ENCODE measurements around the gene FIBIN. TPM values are rescaled to one million over a fixed set of nuclear protein-coding genes. Genes with fewer than 3 reads are reported as not detected.

Gene FIBIN
- total and polyA plus RNA-seq, 2 experiments from 2014 or later: 36.5 to 36.7 TPM

GRCh38 chr11:26947379-26947844 is 46.5 kb upstream of the FIBIN start:
- Histone ChIP-seq H3K27me3 (no peaks in the 10 kb centered on the region), H3K79me2 (no peaks in the 10 kb centered on the region), H3K27ac (peak overlapping the region; percentile 13), H4K20me1 (ENCODE audit: insufficient read depth, poor library complexity, severe bottlenecking) (no peaks in the 10 kb centered on the region), H3K4me1 (ENCODE audit: insufficient read depth) (peaks cover 5% of the 10 kb centered on the region), H3K4me3 (no peak overlapping the region), H3K36me3 (replicated peaks; ENCODE audit: insufficient read depth, low read depth) (no peaks in the 10 kb centered on the region), H3K4me2 (no peak overlapping the region), H3K9me2 (replicated peaks; ENCODE audit: insufficient read depth) (no peaks in the 10 kb centered on the region), H2AFZ (no peak overlapping the region), H3K9me3 (ENCODE audit: low read depth) (no peaks in the 10 kb centered on the region)
- TF ChIP-seq EZH2phosphoT487 (IDR thresholded peaks at IDR 0.05; ENCODE audit: low read depth, severe bottlenecking, unreplicated experiment) (no peak), CTCF (IDR thresholded peaks at IDR 0.05; ENCODE audit: poor library complexity) (no peak), EZH2 (IDR thresholded peaks at IDR 0.05; ENCODE audit: borderline replicate concordance) (no peak)
- WGBS (ENCODE audit: low lambda C conversion rate, missing lambda C conversion rate): 41% methylated on average over 2 of the region's 2 CpGs
- peak; percentile 63 for DNase-seq (ENCODE audit: low spot score)

GRCh38 chr11:26947904-26948639 is 45.8 kb upstream of the FIBIN start:
- Histone ChIP-seq H3K27me3 (no peaks in the 10 kb centered on the region), H3K4me1 (ENCODE audit: insufficient read depth) (peaks cover 5% of the 10 kb centered on the region), H3K79me2 (no peaks in the 10 kb centered on the region), H3K27ac (peak overlapping the region; percentile 35), H3K9me2 (replicated peaks; ENCODE audit: insufficient read depth) (no peaks in the 10 kb centered on the region), H3K4me2 (no peak overlapping the region), H3K4me3 (no peak overlapping the region), H2AFZ (no peak overlapping the region), H3K9me3 (ENCODE audit: low read depth) (no peaks in the 10 kb centered on the region), H4K20me1 (ENCODE audit: insufficient read depth, poor library complexity, severe bottlenecking) (no peaks in the 10 kb centered on the region), H3K36me3 (replicated peaks; ENCODE audit: insufficient read depth, low read depth) (no peaks in the 10 kb centered on the region)
- DNase-seq (ENCODE audit: low spot score): no peak
- WGBS (ENCODE audit: low lambda C conversion rate, missing lambda C conversion rate): 57% methylated on average over 3 of the region's 3 CpGs
- TF ChIP-seq CTCF (IDR thresholded peaks at IDR 0.05; ENCODE audit: poor library complexity): no peak
- TF ChIP-seq EZH2phosphoT487 (IDR thresholded peaks at IDR 0.05; ENCODE audit: low read depth, severe bottlenecking, unreplicated experiment): no peak
- no peak for TF ChIP-seq EZH2 (IDR thresholded peaks at IDR 0.05; ENCODE audit: borderline replicate concordance)

- Histone ChIP-seq H3K27me3 (no peaks in the 10 kb centered on the region), H3K4me1 (ENCODE audit: insufficient read depth) (peaks cover 5% of the 10 kb centered on the region), H3K27ac (no peak overlapping the region), H2AFZ (no peak overlapping the region), H3K79me2 (no peaks in the 10 kb centered on the region), H4K20me1 (ENCODE audit: insufficient read depth, poor library complexity, severe bottlenecking) (no peaks in the 10 kb centered on the region), H3K4me2 (no peak overlapping the region), H3K36me3 (replicated peaks; ENCODE audit: insufficient read depth, low read depth) (no peaks in the 10 kb centered on the region), H3K9me3 (ENCODE audit: low read depth) (no peaks in the 10 kb centered on the region), H3K9me2 (replicated peaks; ENCODE audit: insufficient read depth) (no peaks in the 10 kb centered on the region), H3K4me3 (no peak overlapping the region)
- TF ChIP-seq CTCF (IDR thresholded peaks at IDR 0.05; ENCODE audit: poor library complexity): no peak
- no peak for TF ChIP-seq EZH2phosphoT487 (IDR thresholded peaks at IDR 0.05; ENCODE audit: low read depth, severe bottlenecking, unreplicated experiment)
- no peak for TF ChIP-seq EZH2 (IDR thresholded peaks at IDR 0.05; ENCODE audit: borderline replicate concordance)
- DNase-seq (ENCODE audit: low spot score): no peak
- WGBS (ENCODE audit: low lambda C conversion rate, missing lambda C conversion rate): 92% methylated on average over 1 of the region's 1 CpG
Measured at GRCh38 chr11:26948881-26949280, 45.0 kb upstream of the FIBIN start.

All from hepatocyte (in vitro differentiated cells).